ENCODE data around the gene OVCH1. TPM values are rescaled to one million over a fixed set of nuclear protein-coding genes. Genes with fewer than 3 reads are reported as not detected.

Gene OVCH1
- total RNA-seq, 4 donors from 2014 or later = 0.40 TPM; not detected in 3

DNA sequence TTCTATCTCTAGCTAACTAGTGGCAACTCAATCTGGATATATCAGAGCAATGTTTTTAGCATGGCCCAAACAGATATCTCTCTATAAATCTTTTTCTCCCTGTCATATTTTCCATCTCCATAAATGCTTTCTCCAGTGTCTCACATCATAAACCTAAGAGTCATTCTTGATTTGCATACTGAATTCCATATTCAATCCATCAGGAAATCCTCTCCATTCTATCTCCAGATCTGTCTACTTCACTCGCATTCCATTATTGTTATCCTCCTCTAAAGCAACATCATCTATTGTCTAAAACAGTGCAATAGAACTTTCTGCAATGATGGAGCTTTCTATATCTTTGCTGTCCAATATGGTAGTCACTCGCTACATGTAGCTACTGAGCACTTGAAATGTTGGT, 71.0 kb downstream of the OVCH1 start:
- H3K36me3 ChIP-seq = no peaks in the 10 kb centered on the region
- peaks cover 0 to 11% (median 0%) of the 10 kb centered on the region in 4 donors for H3K4me1 ChIP-seq
- DNase-seq = no peak
- TF ChIP-seq, protein P1, sequence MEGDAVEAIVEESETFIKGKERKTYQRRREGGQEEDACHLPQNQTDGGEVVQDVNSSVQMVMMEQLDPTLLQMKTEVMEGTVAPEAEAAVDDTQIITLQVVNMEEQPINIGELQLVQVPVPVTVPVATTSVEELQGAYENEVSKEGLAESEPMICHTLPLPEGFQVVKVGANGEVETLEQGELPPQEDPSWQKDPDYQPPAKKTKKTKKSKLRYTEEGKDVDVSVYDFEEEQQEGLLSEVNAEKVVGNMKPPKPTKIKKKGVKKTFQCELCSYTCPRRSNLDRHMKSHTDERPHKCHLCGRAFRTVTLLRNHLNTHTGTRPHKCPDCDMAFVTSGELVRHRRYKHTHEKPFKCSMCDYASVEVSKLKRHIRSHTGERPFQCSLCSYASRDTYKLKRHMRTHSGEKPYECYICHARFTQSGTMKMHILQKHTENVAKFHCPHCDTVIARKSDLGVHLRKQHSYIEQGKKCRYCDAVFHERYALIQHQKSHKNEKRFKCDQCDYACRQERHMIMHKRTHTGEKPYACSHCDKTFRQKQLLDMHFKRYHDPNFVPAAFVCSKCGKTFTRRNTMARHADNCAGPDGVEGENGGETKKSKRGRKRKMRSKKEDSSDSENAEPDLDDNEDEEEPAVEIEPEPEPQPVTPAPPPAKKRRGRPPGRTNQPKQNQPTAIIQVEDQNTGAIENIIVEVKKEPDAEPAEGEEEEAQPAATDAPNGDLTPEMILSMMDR (IDR thresholded peaks at IDR 0.05) = no peak
- no peak for TF ChIP-seq POLR2A (IDR thresholded peaks at IDR 0.05)
- no peak overlapping the region for H3K4me3 ChIP-seq
- H3K27me3 ChIP-seq = no peaks in the 10 kb centered on the region
- H3K9me3 ChIP-seq = no peaks in the 10 kb centered on the region
- no peak overlapping the region for H3K27ac ChIP-seq

DNA sequence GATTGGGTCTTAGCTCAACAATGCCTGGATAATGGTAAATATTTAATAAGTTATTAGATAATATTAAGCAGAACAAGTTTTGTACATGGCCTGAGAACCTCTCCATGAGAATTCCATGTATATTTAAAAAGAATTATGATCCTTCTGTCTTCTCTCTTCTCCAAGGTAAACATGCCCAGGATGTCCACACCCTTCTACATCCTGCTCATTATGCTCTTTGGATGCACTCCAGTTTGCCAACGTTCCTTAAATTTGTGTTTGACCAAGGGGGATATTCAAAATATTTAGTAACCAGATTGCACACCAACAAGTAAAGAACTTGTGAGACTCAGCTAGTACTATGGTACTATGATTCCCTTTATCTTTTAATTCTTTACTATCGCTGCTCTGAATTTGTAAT, 71.8 kb downstream of the OVCH1 start:
- no peak for DNase-seq
- Histone ChIP-seq H3K27me3 (no peaks in the 10 kb centered on the region), H3K4me3 (no peak overlapping the region), H3K36me3 (no peaks in the 10 kb centered on the region), H3K27ac (no peak overlapping the region), H3K9me3 (no peaks in the 10 kb centered on the region), H3K4me1 (peaks cover 0 to 11% (median 0%) of the 10 kb centered on the region in 4 donors)
- TF ChIP-seq, protein P1 (IDR thresholded peaks at IDR 0.05) = no peak
- TF ChIP-seq POLR2A (IDR thresholded peaks at IDR 0.05) = no peak

DNA sequence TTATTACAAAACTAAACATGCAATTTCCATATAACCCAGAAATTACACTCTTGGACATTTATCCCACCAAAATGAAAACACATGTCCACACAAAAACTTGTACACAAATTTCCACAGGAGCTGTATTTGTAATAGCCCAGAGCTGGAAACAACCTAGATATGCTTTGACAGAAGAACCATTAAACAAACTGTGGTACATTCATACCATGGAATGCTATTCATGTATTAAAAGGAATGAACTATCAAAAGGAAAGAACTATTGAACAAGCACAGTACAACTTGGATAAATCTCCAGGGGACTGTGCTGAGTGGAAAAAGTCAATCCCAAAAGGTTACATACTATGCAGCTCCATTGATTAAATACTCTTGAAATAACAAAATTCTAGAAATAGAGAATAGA, 80.7 kb downstream of the OVCH1 start:
- TF ChIP-seq, protein P1 (IDR thresholded peaks at IDR 0.05) = no peak
- TF ChIP-seq POLR2A (IDR thresholded peaks at IDR 0.05) = no peak
- Histone ChIP-seq H3K9me3 (no peaks in the 10 kb centered on the region), H3K27ac (no peak overlapping the region), H3K4me1 (no peaks in the 10 kb centered on the region), H3K27me3 (no peaks in the 10 kb centered on the region), H3K4me3 (no peak overlapping the region), H3K36me3 (no peaks in the 10 kb centered on the region)
- no peak for DNase-seq

GRCh38 chr12:29415111-29415510, 82.4 kb downstream of the OVCH1 start:
- no peak for TF ChIP-seq POLR2A (IDR thresholded peaks at IDR 0.05)
- TF ChIP-seq, protein P1 (IDR thresholded peaks at IDR 0.05) = no peak
- Histone ChIP-seq H3K36me3 (no peaks in the 10 kb centered on the region), H3K27me3 (no peaks in the 10 kb centered on the region), H3K9me3 (no peaks in the 10 kb centered on the region), H3K4me1 (no peaks in the 10 kb centered on the region), H3K27ac (no peak overlapping the region), H3K4me3 (no peak overlapping the region)
- no peak for DNase-seq

GRCh38 chr12:29414368-29414767, 83.1 kb downstream of the OVCH1 start:
- H3K4me3 ChIP-seq = no peak overlapping the region
- no peaks in the 10 kb centered on the region for H3K4me1 ChIP-seq
- no peak overlapping the region for H3K27ac ChIP-seq
- no peaks in the 10 kb centered on the region for H3K27me3 ChIP-seq
- no peak for TF ChIP-seq POLR2A (IDR thresholded peaks at IDR 0.05)
- TF ChIP-seq, protein P1 (IDR thresholded peaks at IDR 0.05) = no peak
- DNase-seq = no peak
- H3K36me3 ChIP-seq = no peaks in the 10 kb centered on the region
- H3K9me3 ChIP-seq = no peaks in the 10 kb centered on the region

DNA sequence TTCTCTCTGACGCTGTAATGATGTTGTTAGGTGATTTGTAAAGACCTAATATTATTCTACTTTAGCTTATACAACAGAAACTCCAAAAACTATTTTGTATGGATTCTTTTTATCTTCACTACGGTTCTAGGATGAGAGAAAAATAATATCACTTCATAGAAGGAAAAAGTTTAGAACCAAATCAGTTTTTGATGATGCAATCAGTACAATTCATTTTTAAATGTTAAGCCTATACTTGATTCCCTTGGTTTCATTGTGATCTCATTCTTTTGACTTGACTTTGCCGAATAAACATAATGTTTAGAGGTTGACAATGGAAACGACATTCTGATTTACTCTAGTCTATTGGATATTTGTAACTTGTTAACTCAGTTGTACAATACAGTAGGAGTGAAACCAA, 91.9 kb downstream of the OVCH1 start:
- Histone ChIP-seq H3K4me3 (no peak overlapping the region), H3K27me3 (no peaks in the 10 kb centered on the region), H3K27ac (no peak overlapping the region), H3K4me1 (no peaks in the 10 kb centered on the region), H3K9me3 (no peaks in the 10 kb centered on the region), H3K36me3 (no peaks in the 10 kb centered on the region)
- no peak for DNase-seq
- TF ChIP-seq, protein P1 (IDR thresholded peaks at IDR 0.05) = no peak
- no peak for TF ChIP-seq POLR2A (IDR thresholded peaks at IDR 0.05)
